CD14-positive monocyte (primary cell): Measurements from ENCODE around the gene IFI27. TPM values are rescaled to one million over a fixed set of nuclear protein-coding genes. Genes with fewer than 3 reads are reported as not detected.
A peak's percentile ranks its signal among the peaks of the same experiment; 100 is the strongest.

Experiments used
- DNase-seq, 3 donors: peaks; one replicate each; pipeline ENCODE4 v3.0.0-alpha.2; 2011 to 2022
- H2AFZ ChIP-seq: 2 replicates; pipeline ENCODE4 v1.6.0; 2012; ENCODE audit warnings: mild to moderate bottlenecking, low read depth, low read length, inconsistent platforms; ENCODE audit not compliant: insufficient read depth, poor library complexity, severe bottlenecking
- H3K27ac ChIP-seq, 2 donors: 1 replicate in 1 of 2; 2 replicates in 1 of 2; pipeline ENCODE4 v1.5.1; 2012 to 2013; ENCODE audit warnings: low read length in 2 of 2, control low read depth in 1 of 2, inconsistent platforms in 1 of 2, low read depth in 1 of 2, mild to moderate bottlenecking in 1 of 2
- H3K27me3 ChIP-seq, 2 donors: one replicate each; pipeline versions ENCODE4 v1.6.0 to v1.6.1; 2011 to 2013; ENCODE audit warnings: low read length in 2 of 2; ENCODE audit not compliant: control insufficient read depth in 2 of 2, insufficient read depth in 2 of 2
- H3K36me3 ChIP-seq, 2 donors: replicated peaks in 1 of 2; 1 replicate in 1 of 2; 2 replicates in 1 of 2; pipeline versions ENCODE4 v1.5.1 to v1.6.1; 2012 to 2013; ENCODE audit warnings: low read length in 2 of 2, control low read depth in 1 of 2, inconsistent platforms in 1 of 2, mild to moderate bottlenecking in 1 of 2; ENCODE audit not compliant: insufficient read depth in 2 of 2, control insufficient read depth in 1 of 2
- H3K4me1 ChIP-seq, 2 donors: 1 replicate in 1 of 2; 2 replicates in 1 of 2; pipeline versions ENCODE4 v1.5.1 to v1.6.1; 2012 to 2013; ENCODE audit warnings: low read length in 2 of 2, control low read depth in 1 of 2, inconsistent platforms in 1 of 2, mild to moderate bottlenecking in 1 of 2, moderate library complexity in 1 of 2; ENCODE audit not compliant: insufficient read depth in 2 of 2, control insufficient read depth in 1 of 2
- H3K4me2 ChIP-seq: replicated peaks from 2 replicates; pipeline ENCODE3; 2012; ENCODE audit warnings: low read length, moderate library complexity, mild to moderate bottlenecking; ENCODE audit not compliant: poor library complexity, severe bottlenecking; ENCODE audit errors: extremely low read depth
- H3K4me3 ChIP-seq, 3 experiments: fragments of 200-600 bp in 1 of 3; sonication (generic) in 1 of 3; replicated peaks in 1 of 3; 1 replicate in 2 of 3; 2 replicates in 1 of 3; pipeline ENCODE4 v1.5.1; 2011 to 2013; ENCODE audit warnings: low read length in 3 of 3, mild to moderate bottlenecking in 3 of 3, control low read depth in 2 of 3, low read depth in 2 of 3, inconsistent platforms in 1 of 3, moderate library complexity in 1 of 3
- H3K79me2 ChIP-seq: 2 replicates; pipeline ENCODE4 v1.6.0; 2012; ENCODE audit warnings: mild to moderate bottlenecking, control low read depth, inconsistent platforms, low read length, moderate library complexity; ENCODE audit not compliant: insufficient read depth
- H3K9ac ChIP-seq: 2 replicates; pipeline ENCODE4 v1.6.0; 2017; ENCODE audit warnings: low read length, mild to moderate bottlenecking; ENCODE audit not compliant: insufficient read depth, poor library complexity, severe bottlenecking
- H3K9me3 ChIP-seq, 2 donors: replicated peaks in 1 of 2; 1 replicate in 1 of 2; 2 replicates in 1 of 2; pipeline versions ENCODE4 v1.5.1 to v1.6.1; 2012 to 2013; ENCODE audit warnings: low read length in 2 of 2, control low read depth in 1 of 2; ENCODE audit not compliant: control insufficient read depth in 1 of 2, insufficient read depth in 1 of 2
- H4K20me1 ChIP-seq: 2 replicates; pipeline ENCODE4 v1.6.0; 2012; ENCODE audit warnings: mild to moderate bottlenecking, low read length, control low read depth, moderate library complexity; ENCODE audit not compliant: insufficient read depth
- H3K27ac Mint-ChIP-seq, 7 donors: one replicate each; pipeline ENCODE4 v1.8.0; 2020; ENCODE audit warnings: mild to moderate bottlenecking in 7 of 7, mixed read lengths in 7 of 7, moderate library complexity in 6 of 7, inconsistent platforms in 2 of 7
- H3K27me3 Mint-ChIP-seq, 3 donors: one replicate each; pipeline ENCODE4 v1.8.0; 2021 to 2022; ENCODE audit warnings: low read depth in 3 of 3, mild to moderate bottlenecking in 3 of 3, mixed read lengths in 3 of 3, moderate library complexity in 3 of 3, inconsistent platforms in 1 of 3
- H3K36me3 Mint-ChIP-seq, 2 donors: one replicate each; pipeline ENCODE4 v1.8.0; 2020; ENCODE audit warnings: mixed read lengths in 2 of 2, inconsistent platforms in 1 of 2, mild to moderate bottlenecking in 1 of 2
- H3K4me1 Mint-ChIP-seq: one replicate; pipeline ENCODE4 v1.8.0; 2020; ENCODE audit warnings: mild to moderate bottlenecking, mixed read lengths
- H3K4me3 Mint-ChIP-seq, 2 donors: one replicate each; pipeline ENCODE4 v1.8.0; 2020; ENCODE audit warnings: mild to moderate bottlenecking in 2 of 2, mixed read lengths in 2 of 2, moderate library complexity in 1 of 2
- H3K9me3 Mint-ChIP-seq, 7 donors: one replicate each; pipeline ENCODE4 v1.8.0; 2020 to 2022; ENCODE audit warnings: mixed read lengths in 7 of 7, mild to moderate bottlenecking in 6 of 7, moderate library complexity in 6 of 7, inconsistent platforms in 2 of 7
- CTCF ChIP-seq: fragments of 200-600 bp; IDR thresholded peaks from one replicate; pipeline ENCODE4 v1.8.0; 2022; ENCODE audit warnings: antibody characterized with exemption, mild to moderate bottlenecking
- WGBS: methylation state at CpG from one replicate; pipeline ENCODE4 v1.1.5; 2013; ENCODE audit warnings: missing lambda C conversion rate; ENCODE audit not compliant: insufficient coverage; 5-methylcytosine and 5-hydroxymethylcytosine counted together
- intact Hi-C, 2 donors: fragments of 100-400 bp; cut with micrococcal nuclease; formaldehyde crosslinking; loops; one replicate each; pipeline versions ENCODE4 v1.15.0 to v1.15.1; 2023
- polyA plus RNA-seq, 3 donors: library from polyadenylated mRNA; depleted of rRNA in 1 of 3; unstranded in 2 of 3; stranded (reverse) in 1 of 3; fragments of 300-500 nt in 2 of 3; fragments of >200 nt in 1 of 3; fragmentation: Illumina TruSeq in 2 of 3; gene quantifications; 1 replicate in 2 of 3; 2 replicates in 1 of 3; pipeline ENCODE4 v1.2.3, GENCODE V29; 2012 to 2021

The IFI27 gene
- polyA plus RNA-seq, 3 donors: 3.0 to 3.9 (median 3.3) TPM

GRCh38 chr14:94111276-94112095 lies 950 bp downstream of the IFI27 start:
- intact Hi-C loops: no loop called here
- Histone ChIP-seq H3K27me3 (no peaks in the 10 kb centered on the region), H3K9me3 (no peaks in the 10 kb centered on the region), H2AFZ (no peak overlapping the region), H4K20me1 (no peaks in the 10 kb centered on the region), H3K9ac (no peak overlapping the region), H3K4me2 (no peak overlapping the region), H3K79me2 (no peaks in the 10 kb centered on the region), H3K36me3 (no peaks in the 10 kb centered on the region), H3K27ac (no peak overlapping the region), H3K4me3 (no peak overlapping the region), H3K4me1 (peaks cover 10% of the 10 kb centered on the region in 2 donors)
- no peak for DNase-seq
- H3K36me3 Mint-ChIP-seq: peaks cover 0 to 1% of the 10 kb centered on the region in 2 donors
- WGBS: 97% methylated on average over 17 of the region's 20 CpGs
- peaks cover 0 to 5% (median 0%) of the 10 kb centered on the region in 7 donors for H3K9me3 Mint-ChIP-seq
- peaks cover 5 to 16% (median 11%) of the 10 kb centered on the region in 3 donors for H3K27me3 Mint-ChIP-seq
- H3K4me3 Mint-ChIP-seq: no peak overlapping the region
- H3K27ac Mint-ChIP-seq: no peak overlapping the region
- H3K4me1 Mint-ChIP-seq: peaks cover 15% of the 10 kb centered on the region
- no peak for TF ChIP-seq CTCF

- no peak overlapping the region for H3K4me3 ChIP-seq
- peaks cover 0 to 5% (median 0%) of the 10 kb centered on the region in 7 donors for H3K9me3 Mint-ChIP-seq
- H3K79me2 ChIP-seq: no peaks in the 10 kb centered on the region
- H3K27ac Mint-ChIP-seq: peak overlapping the region in 1 of 7 donors; percentile 23
- H4K20me1 ChIP-seq: no peaks in the 10 kb centered on the region
- H3K4me2 ChIP-seq: no peak overlapping the region
- WGBS: 76% methylated on average over 4 of the region's 6 CpGs
- peaks cover 15% of the 10 kb centered on the region for H3K4me1 Mint-ChIP-seq
- H3K4me1 ChIP-seq: peaks cover 10% of the 10 kb centered on the region in 2 donors
- no peaks in the 10 kb centered on the region for H3K36me3 ChIP-seq
- H2AFZ ChIP-seq: no peak overlapping the region
- H3K36me3 Mint-ChIP-seq: peaks cover 0 to 1% of the 10 kb centered on the region in 2 donors
- DNase-seq: no peak
- no peaks in the 10 kb centered on the region for H3K27me3 ChIP-seq
- H3K9ac ChIP-seq: no peak overlapping the region
- peaks cover 5 to 19% (median 11%) of the 10 kb centered on the region in 3 donors for H3K27me3 Mint-ChIP-seq
- no peak overlapping the region for H3K4me3 Mint-ChIP-seq
- intact Hi-C loops: no loop called here
- no peaks in the 10 kb centered on the region for H3K9me3 ChIP-seq
- H3K27ac ChIP-seq: no peak overlapping the region
- no peak for TF ChIP-seq CTCF
These were observed 2.1 kb downstream of the IFI27 start for GRCh38 chr14:94112513-94113063.
